Measurements from ENCODE around the gene CXCL17.

GRCh38 chr19:42440357-42441048 lies 2.2 kb downstream of the CXCL17 start:
- TF ChIP-seq POLR2AphosphoS5 (IDR thresholded peaks at IDR 0.05): no peak
- TF ChIP-seq POLR2A (IDR thresholded peaks at IDR 0.05): no peak

Data from prostate gland (tissue), 1 donor.